HEK293T (cell line): ENCODE data around the gene ARFIP2.
A peak's percentile ranks its signal among the peaks of the same experiment; 100 is the strongest.

Source experiments
- CTCF ChIA-PET: fragments of 350-600 bp; formaldehyde crosslinking; extraction: SDS; loops from one replicate; lab custom pipeline; 2021; ENCODE audit warnings: antibody characterized with exemption, inconsistent platforms; lab: Yijun Ruan, JAX
- POLR2A ChIA-PET: fragments of 350-600 bp; formaldehyde crosslinking; extraction: SDS; loops from one replicate; lab custom pipeline; 2020; ENCODE audit warnings: antibody characterized with exemption, inconsistent platforms; lab: Yijun Ruan, JAX
- DNase-seq: peaks from one replicate; pipeline ENCODE4 v3.0.0; 2012; ENCODE audit warnings: mixed read lengths; ENCODE audit errors: extremely low spot score
- ARNT ChIP-seq: fragments of 450-650 bp; IDR thresholded peaks from 2 replicates; pipeline ENCODE4 v1.6.1; 2017; ENCODE audit warnings: mild to moderate bottlenecking
- BHLHE40 ChIP-seq: fragments of 450-650 bp; IDR thresholded peaks from 2 replicates; pipeline ENCODE4 v1.6.1; 2016; ENCODE audit warnings: mild to moderate bottlenecking, moderate library complexity, borderline replicate concordance
- CTBP1 ChIP-seq: fragments of 450-650 bp; IDR thresholded peaks from 2 replicates; pipeline ENCODE4 v1.6.1; 2016; ENCODE audit warnings: borderline replicate concordance
- ELF4 ChIP-seq: fragments of 450-650 bp; IDR thresholded peaks from 2 replicates; pipeline ENCODE4 v1.6.1; 2017; ENCODE audit warnings: antibody characterized with exemption
- FOXA1 ChIP-seq: fragments of 450-650 bp; IDR thresholded peaks from 2 replicates; pipeline ENCODE4 v1.6.1; 2016; ENCODE audit warnings: mild to moderate bottlenecking
- FOXK2 ChIP-seq: fragments of 450-650 bp; IDR thresholded peaks from 2 replicates; pipeline ENCODE4 v1.6.1; 2016; ENCODE audit warnings: mild to moderate bottlenecking
- FOXM1 ChIP-seq: fragments of 450-650 bp; IDR thresholded peaks from 2 replicates; pipeline ENCODE4 v1.6.1; 2017; ENCODE audit warnings: mild to moderate bottlenecking, borderline replicate concordance
- HDGF ChIP-seq: fragments of 450-650 bp; IDR thresholded peaks from 2 replicates; pipeline ENCODE4 v1.6.1; 2017; ENCODE audit warnings: antibody characterized with exemption, borderline replicate concordance
- L3MBTL2 ChIP-seq: fragments of 450-650 bp; conservative IDR thresholded peaks from 2 replicates; pipeline ENCODE4 v1.6.1; 2016; ENCODE audit warnings: mild to moderate bottlenecking
- LEF1 ChIP-seq: fragments of 450-650 bp; IDR thresholded peaks from 2 replicates; pipeline ENCODE4 v1.6.1; 2017; ENCODE audit warnings: mild to moderate bottlenecking, borderline replicate concordance
- NFRKB ChIP-seq: fragments of 450-650 bp; IDR thresholded peaks from 2 replicates; pipeline ENCODE4 v1.6.1; 2016; ENCODE audit warnings: mild to moderate bottlenecking, moderate library complexity
- SP1 ChIP-seq: fragments of 450-650 bp; IDR thresholded peaks from 2 replicates; pipeline ENCODE4 v1.6.1; 2017
- SUZ12 ChIP-seq: fragments of 450-650 bp; IDR thresholded peaks from 2 replicates; pipeline ENCODE4 v1.6.1; 2016; ENCODE audit warnings: mild to moderate bottlenecking
- TARDBP ChIP-seq: fragments of 450-650 bp; IDR thresholded peaks from 2 replicates; pipeline ENCODE4 v1.6.1; 2016
- ZNF384 ChIP-seq: fragments of 450-650 bp; IDR thresholded peaks from 2 replicates; pipeline ENCODE4 v1.6.1; 2016
- TF ChIP-seq, protein P1 (sequence below): fragments of 450-650 bp; IDR thresholded peaks from 2 replicates; pipeline ENCODE4 v1.6.1; 2016

ARFIP2 gene

DNA sequence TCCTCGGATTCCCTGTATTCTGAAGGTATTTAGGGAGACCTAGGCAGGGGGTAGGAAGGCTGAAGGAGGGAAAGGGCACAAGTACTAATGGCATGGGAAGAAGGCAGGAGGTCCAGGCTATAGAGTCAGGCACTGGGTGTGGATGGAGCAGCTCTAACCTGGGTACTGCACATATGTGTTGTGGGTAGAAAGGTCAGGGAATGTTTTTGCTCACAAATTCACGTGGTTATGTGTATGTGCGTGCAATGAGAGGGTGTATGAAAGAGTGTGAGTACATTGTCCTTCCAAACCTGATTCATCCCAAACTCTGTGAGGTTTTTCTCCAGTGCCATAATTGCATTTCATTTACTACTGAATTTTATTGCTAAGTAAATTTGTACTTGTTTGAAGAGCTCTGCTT is 39.1 kb upstream of the ARFIP2 start:
- no peak for DNase-seq
- POLR2A ChIA-PET: no interaction called here
- TF ChIP-seq FOXA1: no peak
- TF ChIP-seq BHLHE40: no peak
- no peak for TF ChIP-seq LEF1
- no peak for TF ChIP-seq L3MBTL2
- no peak for TF ChIP-seq NFRKB
- TF ChIP-seq, protein P1, sequence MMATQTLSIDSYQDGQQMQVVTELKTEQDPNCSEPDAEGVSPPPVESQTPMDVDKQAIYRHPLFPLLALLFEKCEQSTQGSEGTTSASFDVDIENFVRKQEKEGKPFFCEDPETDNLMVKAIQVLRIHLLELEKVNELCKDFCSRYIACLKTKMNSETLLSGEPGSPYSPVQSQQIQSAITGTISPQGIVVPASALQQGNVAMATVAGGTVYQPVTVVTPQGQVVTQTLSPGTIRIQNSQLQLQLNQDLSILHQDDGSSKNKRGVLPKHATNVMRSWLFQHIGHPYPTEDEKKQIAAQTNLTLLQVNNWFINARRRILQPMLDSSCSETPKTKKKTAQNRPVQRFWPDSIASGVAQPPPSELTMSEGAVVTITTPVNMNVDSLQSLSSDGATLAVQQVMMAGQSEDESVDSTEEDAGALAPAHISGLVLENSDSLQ: no peak
- CTCF ChIA-PET: interaction anchor here (1.0 kb wide), 1 partner anchor 11 kb away, joined by 3 read pairs; no protein-coding TSS in a partner anchor

DNA sequence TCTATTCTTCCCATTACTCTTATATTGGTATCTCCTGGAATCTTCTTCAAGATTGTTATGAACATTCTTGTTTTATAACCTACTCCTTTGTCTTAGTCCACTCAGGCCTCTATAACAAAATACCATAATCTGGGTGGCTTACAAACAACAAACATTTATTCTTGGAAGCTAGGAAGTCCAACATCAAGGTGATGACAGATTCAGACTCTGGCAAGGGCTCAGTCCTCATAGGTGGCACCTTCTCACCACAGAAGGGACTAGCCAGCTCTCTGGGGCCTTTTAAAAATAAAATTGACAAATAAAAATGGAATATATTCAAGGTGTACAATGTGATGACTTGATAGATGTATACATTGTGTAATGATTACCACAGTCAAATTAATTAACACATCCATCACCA is 35.7 kb upstream of the ARFIP2 start:
- TF ChIP-seq HDGF (no peak), TARDBP (no peak), L3MBTL2 (no peak), ZNF384 (no peak), FOXM1 (no peak), SUZ12 (no peak), CTBP1 (no peak), ELF4 (no peak), LEF1 (no peak), BHLHE40 (no peak), NFRKB (no peak), FOXA1 (no peak), SP1 (no peak), FOXK2 (no peak), ARNT (no peak)
- TF ChIP-seq, protein P1: no peak
- ChIA-PET CTCF (no interaction called here), POLR2A (no interaction called here)
- no peak for DNase-seq

DNA sequence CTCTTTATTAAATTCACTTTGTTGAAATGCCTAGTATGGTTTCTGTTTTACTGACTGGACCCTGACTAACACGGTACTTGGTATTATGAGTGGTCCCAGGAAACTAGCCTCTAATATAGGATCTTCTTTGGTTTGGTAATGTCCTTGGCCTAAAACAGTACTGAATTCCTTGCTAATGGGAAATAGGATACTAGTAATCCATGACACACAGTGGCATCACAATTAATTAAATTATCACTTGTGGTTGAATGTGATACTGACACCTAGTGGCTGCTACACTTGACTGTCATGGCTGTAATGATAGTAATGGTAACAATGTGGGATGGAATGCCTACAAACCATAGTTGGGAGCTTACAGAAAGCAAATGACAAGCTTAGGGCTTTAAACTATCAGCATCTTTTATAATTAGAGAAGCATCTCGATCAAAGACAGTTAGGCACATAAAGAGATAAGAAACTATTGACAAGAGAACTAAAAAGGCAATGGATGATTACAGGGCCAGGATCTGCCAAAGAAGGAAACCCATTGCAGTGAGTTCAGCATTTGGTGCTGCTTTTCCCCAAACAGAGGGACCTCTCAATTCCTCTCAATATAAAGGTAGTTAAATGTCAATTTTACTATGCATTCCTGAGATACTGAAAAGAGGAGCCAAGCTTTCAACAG is 24.6 kb upstream of the ARFIP2 start:
- ChIA-PET POLR2A (no interaction called here), CTCF (interaction anchor here (0.7 to 1.5 kb wide), 4 partner anchors 10 to 126 kb away, joined by 3 to 8 read pairs (median 3); no protein-coding TSS in a partner anchor)
- TF ChIP-seq FOXA1 (no peak), TARDBP (no peak), NFRKB (no peak), SP1 (no peak), ELF4 (no peak), ZNF384 (no peak), BHLHE40 (no peak), ARNT (no peak)
- DNase-seq: peak; percentile 29

DNA sequence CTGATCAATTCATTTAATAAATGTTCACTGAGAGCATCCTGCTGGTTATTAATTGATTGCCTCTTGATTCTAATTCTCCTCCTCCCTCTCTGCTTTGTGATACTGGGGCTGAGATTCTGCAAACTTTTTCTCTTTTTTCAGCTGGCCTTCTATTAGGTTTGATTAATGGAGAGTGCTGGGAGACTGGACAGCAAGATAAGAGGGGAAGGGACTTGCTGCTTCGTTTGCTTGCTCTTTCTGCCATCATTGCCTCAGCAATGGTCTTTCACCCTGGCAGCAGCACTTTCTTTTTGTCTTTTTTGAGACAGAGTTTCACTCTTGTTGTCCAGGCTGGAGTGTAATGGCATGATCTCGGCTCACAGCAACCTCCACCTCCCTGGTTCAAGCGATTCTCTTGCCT is 23.0 kb upstream of the ARFIP2 start:
- DNase-seq: no peak
- TF ChIP-seq SUZ12: no peak
- no peak for TF ChIP-seq ELF4
- no peak for TF ChIP-seq CTBP1
- no peak for TF ChIP-seq FOXA1
- TF ChIP-seq HDGF: no peak
- no peak for TF ChIP-seq ARNT
- TF ChIP-seq BHLHE40: no peak
- TF ChIP-seq L3MBTL2: no peak
- no peak for TF ChIP-seq ZNF384
- TF ChIP-seq, protein P1: no peak
- POLR2A ChIA-PET: no interaction called here
- CTCF ChIA-PET: interaction anchor here (1.5 kb wide), 1 partner anchor 125 kb away, joined by 8 read pairs; no protein-coding TSS in a partner anchor

DNA sequence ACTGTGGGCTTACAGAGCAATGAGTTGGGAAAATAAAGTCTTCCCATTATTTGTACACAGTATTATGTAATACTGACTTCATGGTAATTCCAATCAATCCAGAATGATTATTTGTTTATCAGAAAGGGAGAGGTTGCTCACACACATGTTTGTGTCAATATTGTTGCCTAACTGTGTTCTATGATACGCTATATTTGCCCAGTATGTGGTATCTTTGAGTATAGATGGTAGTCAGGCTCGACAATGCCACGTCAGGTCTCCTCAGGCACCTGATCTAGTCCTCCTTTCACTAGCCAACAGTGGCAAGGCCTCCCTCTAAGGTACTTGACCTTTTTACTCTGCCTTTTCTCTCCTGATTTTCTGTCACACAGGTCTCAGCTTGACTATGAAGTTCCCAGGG is 21.3 kb upstream of the ARFIP2 start:
- DNase-seq: no peak
- CTCF ChIA-PET: no interaction called here
- TF ChIP-seq ELF4 (no peak), HDGF (no peak), FOXA1 (no peak), SP1 (no peak), FOXK2 (no peak), ARNT (no peak)
- POLR2A ChIA-PET: no interaction called here

DNA sequence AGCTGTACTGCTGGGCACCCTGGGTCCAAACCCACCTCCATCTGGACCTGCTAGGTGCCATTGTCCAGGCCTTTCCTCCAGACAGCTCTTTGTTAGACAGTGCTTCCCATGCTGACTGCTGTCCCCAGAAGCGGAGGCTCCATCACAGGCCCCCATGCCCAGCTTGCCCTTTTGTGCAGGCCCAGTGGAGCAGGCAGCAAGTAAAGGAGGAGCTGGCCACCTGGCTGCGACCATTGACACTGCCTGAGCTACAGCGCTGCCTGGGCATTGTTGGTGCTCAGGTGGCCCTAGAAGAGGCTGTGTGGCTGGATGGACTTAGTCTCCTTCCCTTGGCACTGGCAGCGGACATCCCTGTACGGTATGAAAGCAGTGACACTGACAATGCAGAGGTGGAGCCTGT is 17.4 kb upstream of the ARFIP2 start:
- CTCF ChIA-PET: interaction anchor here (1.1 to 1.3 kb wide), 2 partner anchors 60 to 135 kb away, joined by 3 to 5 read pairs; no protein-coding TSS in a partner anchor
- DNase-seq: no peak
- POLR2A ChIA-PET: no interaction called here
- TF ChIP-seq, protein P1: no peak
- TF ChIP-seq HDGF (no peak), NFRKB (no peak), L3MBTL2 (no peak), BHLHE40 (no peak), ARNT (no peak), CTBP1 (no peak), FOXK2 (no peak), LEF1 (no peak), FOXA1 (no peak), SP1 (no peak), ZNF384 (no peak), FOXM1 (no peak), SUZ12 (no peak), TARDBP (no peak), ELF4 (no peak)
